Tibial artery (tissue), 4 donors: ENCODE results near the gene DAND5.
A peak's percentile ranks its signal among the peaks of the same experiment; 100 is the strongest.

Experiments
- DNase-seq, 2 donors: peaks; one replicate each; pipeline ENCODE4 v3.0.0-alpha.2; 2019
- H3K27ac ChIP-seq, 2 donors: fragments of 200-600 bp; sonication (generic) in 1 of 2; 1 replicate in 1 of 2; 2 replicates in 1 of 2; pipeline ENCODE4 v1.5.1; 2018 to 2019; ENCODE audit warnings: mild to moderate bottlenecking in 1 of 2
- H3K27me3 ChIP-seq, 2 donors: fragments of 200-600 bp; sonication (generic) in 1 of 2; one replicate each; pipeline versions ENCODE4 v1.5.1 to v1.6.0; 2016 to 2019
- H3K36me3 ChIP-seq, 3 donors: fragments of 200-600 bp; sonication (generic) in 2 of 3; one replicate each; pipeline ENCODE4 v1.5.1; 2016 to 2019; ENCODE audit warnings: mild to moderate bottlenecking in 2 of 3
- H3K4me1 ChIP-seq, 4 donors: fragments of 200-600 bp; sonication (generic) in 2 of 4; 1 replicate in 3 of 4; 2 replicates in 1 of 4; pipeline ENCODE4 v1.5.1; 2016 to 2019
- H3K4me3 ChIP-seq, 2 donors: fragments of 200-600 bp; sonication (generic) in 1 of 2; 1 replicate in 1 of 2; 2 replicates in 1 of 2; pipeline ENCODE4 v1.5.1; 2018 to 2019; ENCODE audit warnings: mild to moderate bottlenecking in 2 of 2
- H3K9me3 ChIP-seq, 3 donors: fragments of 200-600 bp; sonication (generic) in 1 of 3; one replicate each; pipeline ENCODE4 v1.5.1; 2016 to 2019
- intact Hi-C: fragments of 100-400 bp; cut with DNase I; formaldehyde crosslinking; loops from one replicate; pipeline ENCODE4 v1.15.0; 2023; ENCODE audit warnings: low total_unique reads
- TF ChIP-seq, protein P1 (sequence below), 2 experiments: fragments of 200-600 bp in 1 of 2; fragments of 450-650 bp in 1 of 2; IDR thresholded peaks; one replicate each; pipeline ENCODE4 v1.5.1; 2017 to 2019; ENCODE audit warnings: antibody characterized with exemption in 2 of 2, mild to moderate bottlenecking in 1 of 2, moderate library complexity in 1 of 2

The DAND5 gene

DNA sequence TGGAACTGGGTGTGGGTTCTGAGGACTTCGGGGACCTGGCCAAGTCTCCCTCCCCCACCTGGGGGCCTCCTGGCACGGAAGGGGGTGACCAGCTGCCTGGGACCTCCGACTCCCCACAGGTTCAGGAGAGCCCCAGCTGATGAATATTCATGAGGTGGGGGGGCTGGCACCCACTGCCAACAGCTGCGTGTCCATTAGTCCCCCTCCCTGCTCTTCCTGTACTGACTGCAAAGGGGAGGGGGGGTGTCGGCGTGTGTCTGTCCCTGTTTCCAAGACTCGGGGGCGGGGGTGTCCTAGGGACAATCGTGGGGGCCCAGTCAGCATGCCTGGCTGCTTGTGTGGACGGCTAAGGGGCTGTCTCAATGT lies 15.3 kb downstream of the DAND5 start:
- intact Hi-C loops = loop anchor here (5.0 kb wide), 1 partner anchor 43 kb away; no protein-coding TSS in a partner anchor
- TF ChIP-seq, protein P1, sequence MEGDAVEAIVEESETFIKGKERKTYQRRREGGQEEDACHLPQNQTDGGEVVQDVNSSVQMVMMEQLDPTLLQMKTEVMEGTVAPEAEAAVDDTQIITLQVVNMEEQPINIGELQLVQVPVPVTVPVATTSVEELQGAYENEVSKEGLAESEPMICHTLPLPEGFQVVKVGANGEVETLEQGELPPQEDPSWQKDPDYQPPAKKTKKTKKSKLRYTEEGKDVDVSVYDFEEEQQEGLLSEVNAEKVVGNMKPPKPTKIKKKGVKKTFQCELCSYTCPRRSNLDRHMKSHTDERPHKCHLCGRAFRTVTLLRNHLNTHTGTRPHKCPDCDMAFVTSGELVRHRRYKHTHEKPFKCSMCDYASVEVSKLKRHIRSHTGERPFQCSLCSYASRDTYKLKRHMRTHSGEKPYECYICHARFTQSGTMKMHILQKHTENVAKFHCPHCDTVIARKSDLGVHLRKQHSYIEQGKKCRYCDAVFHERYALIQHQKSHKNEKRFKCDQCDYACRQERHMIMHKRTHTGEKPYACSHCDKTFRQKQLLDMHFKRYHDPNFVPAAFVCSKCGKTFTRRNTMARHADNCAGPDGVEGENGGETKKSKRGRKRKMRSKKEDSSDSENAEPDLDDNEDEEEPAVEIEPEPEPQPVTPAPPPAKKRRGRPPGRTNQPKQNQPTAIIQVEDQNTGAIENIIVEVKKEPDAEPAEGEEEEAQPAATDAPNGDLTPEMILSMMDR (IDR thresholded peaks at IDR 0.05) = no peak
- Histone ChIP-seq H3K9me3 (no peaks in the 10 kb centered on the region), H3K4me1 (peaks cover 0 to 30% (median 13%) of the 10 kb centered on the region in 4 donors), H3K27ac (peak overlapping the region in 1 of 2 donors; percentile 29), H3K4me3 (no peak overlapping the region), H3K36me3 (no peaks in the 10 kb centered on the region), H3K27me3 (no peaks in the 10 kb centered on the region)
- DNase-seq = no peak

DNA sequence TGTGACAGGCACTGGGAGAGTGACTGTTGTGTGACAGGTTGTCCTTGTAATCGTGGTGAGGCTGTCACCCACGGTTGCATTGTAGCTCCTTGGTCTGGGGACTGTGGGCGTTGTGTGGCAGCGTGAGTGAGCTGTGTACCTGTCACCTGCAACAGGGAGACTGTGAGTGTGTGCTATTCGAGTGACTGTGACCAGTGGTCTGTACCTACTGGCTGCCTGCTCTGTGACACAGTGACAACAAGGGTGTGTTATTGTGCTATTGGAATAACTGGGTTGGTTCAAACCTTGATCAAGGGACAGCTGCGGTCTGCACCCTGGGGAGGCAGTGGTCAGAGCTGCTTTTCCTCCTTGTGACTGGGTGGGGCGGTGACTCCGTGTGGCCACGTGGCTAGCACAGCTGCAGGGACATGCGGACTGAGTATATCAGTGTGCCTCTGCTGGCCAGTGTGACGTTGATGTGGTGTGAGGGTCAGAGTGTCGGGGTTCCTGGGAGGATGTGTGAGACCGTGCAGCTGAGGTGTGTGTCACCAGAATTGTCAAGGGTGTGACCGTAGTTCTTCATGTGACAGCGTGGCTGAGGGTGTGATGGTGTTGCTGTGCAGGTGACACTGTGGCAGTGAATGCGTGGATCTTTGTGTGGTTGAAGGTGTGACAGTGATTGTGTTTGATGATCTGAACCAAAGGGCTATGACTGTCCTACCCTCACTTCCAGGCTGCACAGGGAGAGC lies 15.8 kb downstream of the DAND5 start:
- intact Hi-C loops = loop anchor here (5.0 kb wide), 1 partner anchor 42 kb away; no protein-coding TSS in a partner anchor
- Histone ChIP-seq H3K36me3 (no peaks in the 10 kb centered on the region), H3K4me3 (no peak overlapping the region), H3K9me3 (no peaks in the 10 kb centered on the region), H3K4me1 (peaks cover 0 to 30% (median 13%) of the 10 kb centered on the region in 4 donors), H3K27me3 (no peaks in the 10 kb centered on the region), H3K27ac (peak overlapping the region in 1 of 2 donors; percentile 29)
- DNase-seq = peak; percentile 72 to 86
- TF ChIP-seq, protein P1 (IDR thresholded peaks at IDR 0.05) = no peak

DNA sequence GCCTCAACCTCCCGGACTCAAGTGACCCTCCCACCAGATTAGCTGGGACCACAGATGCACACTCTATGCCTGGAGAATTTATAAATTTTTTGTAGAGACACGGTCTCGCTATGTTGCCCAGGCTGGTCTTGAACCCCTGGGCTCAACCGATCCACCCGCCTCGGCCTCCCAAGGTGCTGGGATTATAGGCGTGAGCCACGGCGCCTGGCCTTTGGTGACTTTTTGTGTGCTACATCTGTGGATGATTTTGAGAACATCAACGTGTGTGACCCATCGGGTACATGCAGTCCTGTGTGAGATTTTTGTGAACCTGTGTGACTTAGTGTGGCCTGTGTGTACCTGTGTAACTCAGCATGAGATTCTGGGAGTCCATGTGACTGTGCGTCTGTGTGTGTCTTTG lies 17.4 kb downstream of the DAND5 start:
- intact Hi-C loops = loop anchor here (5.0 kb wide), 1 partner anchor 41 kb away; no protein-coding TSS in a partner anchor
- no peak overlapping the region for H3K4me3 ChIP-seq
- TF ChIP-seq, protein P1 (IDR thresholded peaks at IDR 0.05) = no peak
- H3K27ac ChIP-seq = no peak overlapping the region
- H3K36me3 ChIP-seq = no peaks in the 10 kb centered on the region
- no peaks in the 10 kb centered on the region for H3K27me3 ChIP-seq
- DNase-seq = no peak
- H3K4me1 ChIP-seq = peaks cover 0 to 30% (median 13%) of the 10 kb centered on the region in 4 donors
- H3K9me3 ChIP-seq = no peaks in the 10 kb centered on the region

DNA sequence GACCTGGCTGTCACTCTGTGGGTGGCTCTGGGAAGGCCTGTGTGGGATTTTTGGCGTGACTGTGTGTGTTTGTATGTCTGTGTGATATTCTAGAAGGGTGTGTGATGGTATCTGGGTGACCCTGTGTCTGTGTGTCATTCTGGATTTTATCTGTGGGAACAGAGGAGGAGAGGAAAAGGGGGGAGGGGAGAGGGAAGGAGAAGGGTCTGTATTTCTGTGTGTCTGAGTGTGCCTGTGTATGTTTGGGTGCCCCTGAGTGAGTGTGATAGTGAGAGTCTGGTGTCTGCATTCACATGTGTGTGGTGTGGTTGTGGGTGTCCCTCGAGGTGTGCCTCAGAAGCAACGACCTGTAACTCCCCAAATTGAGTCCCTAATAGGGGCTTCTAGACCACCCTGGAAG lies 17.8 kb downstream of the DAND5 start:
- Histone ChIP-seq H3K27me3 (no peaks in the 10 kb centered on the region), H3K9me3 (no peaks in the 10 kb centered on the region), H3K4me1 (peaks cover 0 to 30% (median 13%) of the 10 kb centered on the region in 4 donors), H3K36me3 (no peaks in the 10 kb centered on the region), H3K4me3 (no peak overlapping the region), H3K27ac (no peak overlapping the region)
- TF ChIP-seq, protein P1 (IDR thresholded peaks at IDR 0.05) = no peak
- DNase-seq = no peak
- intact Hi-C loops = loop anchor here (5.0 kb wide), 1 partner anchor 40 kb away; no protein-coding TSS in a partner anchor

DNA sequence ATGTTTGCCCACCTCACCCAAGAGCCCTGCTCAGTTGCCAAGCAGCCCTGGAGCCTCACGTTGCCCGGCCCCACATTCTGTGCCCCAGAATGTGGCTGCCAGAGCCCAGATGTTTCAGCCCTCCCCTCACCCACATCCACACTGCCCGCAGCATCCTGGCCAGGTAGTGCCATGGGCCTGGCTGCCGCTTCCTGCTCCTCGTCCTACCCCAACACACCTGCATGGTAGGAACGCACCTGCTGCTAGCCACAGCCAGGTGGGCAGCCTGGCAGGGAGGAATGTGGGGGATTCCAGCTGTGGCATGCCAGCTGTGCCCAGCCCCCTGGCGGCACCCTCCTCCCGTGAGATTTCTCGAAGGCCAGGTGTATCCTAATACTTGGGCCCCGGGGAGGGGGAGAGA lies 18.4 kb downstream of the DAND5 start:
- Histone ChIP-seq H3K27ac (no peak overlapping the region), H3K36me3 (no peaks in the 10 kb centered on the region), H3K27me3 (no peaks in the 10 kb centered on the region), H3K9me3 (no peaks in the 10 kb centered on the region), H3K4me3 (no peak overlapping the region), H3K4me1 (peaks cover 0 to 30% (median 12%) of the 10 kb centered on the region in 4 donors)
- no peak for DNase-seq
- TF ChIP-seq, protein P1 (IDR thresholded peaks at IDR 0.05) = no peak
- intact Hi-C loops = loop anchor here (5.0 kb wide), 1 partner anchor 40 kb away; no protein-coding TSS in a partner anchor
